ENCODE results near the gene TAMALIN. TPM values are rescaled to one million over a fixed set of nuclear protein-coding genes. Genes with fewer than 3 reads are reported as not detected.

The TAMALIN gene
- total RNA-seq, 6 experiments from 2014 or later, result 0.24 to 1.00 (median 0.69) TPM

DNA sequence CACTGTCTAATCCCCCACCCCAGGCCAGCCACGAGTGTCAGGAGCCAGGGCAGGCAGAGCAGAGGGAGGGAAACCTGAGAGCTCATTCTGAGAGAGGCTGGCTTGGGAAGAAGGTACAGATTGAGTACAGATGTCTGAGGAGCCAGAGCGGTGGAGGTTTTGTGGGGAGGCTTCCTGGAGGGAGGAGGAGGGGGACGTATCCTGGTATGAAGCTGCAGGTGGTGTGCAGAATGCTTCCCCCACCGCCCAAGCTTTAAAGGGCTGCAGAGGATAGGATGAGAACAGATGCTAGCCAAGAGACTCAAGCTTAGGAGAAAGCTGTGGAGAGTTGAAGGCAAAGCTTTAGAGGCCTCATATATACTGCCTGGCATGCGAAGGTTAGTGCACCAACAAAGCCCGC lies 3.2 kb upstream of the TAMALIN start:
- TF ChIP-seq, protein P1, sequence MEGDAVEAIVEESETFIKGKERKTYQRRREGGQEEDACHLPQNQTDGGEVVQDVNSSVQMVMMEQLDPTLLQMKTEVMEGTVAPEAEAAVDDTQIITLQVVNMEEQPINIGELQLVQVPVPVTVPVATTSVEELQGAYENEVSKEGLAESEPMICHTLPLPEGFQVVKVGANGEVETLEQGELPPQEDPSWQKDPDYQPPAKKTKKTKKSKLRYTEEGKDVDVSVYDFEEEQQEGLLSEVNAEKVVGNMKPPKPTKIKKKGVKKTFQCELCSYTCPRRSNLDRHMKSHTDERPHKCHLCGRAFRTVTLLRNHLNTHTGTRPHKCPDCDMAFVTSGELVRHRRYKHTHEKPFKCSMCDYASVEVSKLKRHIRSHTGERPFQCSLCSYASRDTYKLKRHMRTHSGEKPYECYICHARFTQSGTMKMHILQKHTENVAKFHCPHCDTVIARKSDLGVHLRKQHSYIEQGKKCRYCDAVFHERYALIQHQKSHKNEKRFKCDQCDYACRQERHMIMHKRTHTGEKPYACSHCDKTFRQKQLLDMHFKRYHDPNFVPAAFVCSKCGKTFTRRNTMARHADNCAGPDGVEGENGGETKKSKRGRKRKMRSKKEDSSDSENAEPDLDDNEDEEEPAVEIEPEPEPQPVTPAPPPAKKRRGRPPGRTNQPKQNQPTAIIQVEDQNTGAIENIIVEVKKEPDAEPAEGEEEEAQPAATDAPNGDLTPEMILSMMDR (IDR thresholded peaks at IDR 0.05), result no peak
- Mint-ChIP-seq H3K27ac (no peak overlapping the region), H3K27me3 (ENCODE audit: insufficient read depth) (peaks cover 15% of the 10 kb centered on the region), H3K36me3 (ENCODE audit: low read depth) (no peaks in the 10 kb centered on the region), H3K9me3 (no peaks in the 10 kb centered on the region), H3K4me1 (ENCODE audit: low read depth) (0 out of 2 replicates have a peak, but pooled peaks cover 10% of the 10 kb centered on the region), H3K4me3 (no peak overlapping the region)
- no peak for DNase-seq

DNA sequence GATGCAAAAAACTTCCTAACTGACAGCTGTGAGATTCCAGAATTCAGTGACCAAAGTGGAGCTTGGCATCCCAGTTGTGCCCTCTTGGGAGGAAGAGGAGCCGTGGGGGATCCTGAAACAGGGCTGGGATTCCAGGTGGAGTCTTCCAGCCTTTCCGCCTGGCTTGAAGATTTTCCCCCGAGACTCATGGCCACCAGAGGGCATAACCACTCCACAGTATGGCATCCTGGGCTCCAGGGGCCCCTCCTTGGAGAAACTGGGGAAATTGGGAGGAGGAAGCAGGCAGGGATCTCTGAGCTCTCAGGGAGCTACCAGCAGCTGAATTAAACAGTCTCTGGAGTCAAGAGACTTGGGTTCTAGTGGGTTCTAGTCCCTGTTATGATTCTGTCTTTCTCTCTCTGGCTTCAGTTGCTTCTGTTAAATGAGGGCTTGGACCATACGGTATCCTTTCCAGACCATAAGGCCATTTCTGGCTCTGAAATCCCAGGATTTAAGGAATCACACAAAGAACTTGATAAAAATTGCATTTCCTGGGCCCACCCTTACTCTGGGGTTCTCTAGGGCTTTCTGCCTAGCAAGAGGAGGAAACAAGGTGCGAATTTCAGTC lies 2.6 kb upstream of the TAMALIN start:
- Mint-ChIP-seq H3K4me1 (ENCODE audit: low read depth) (0 out of 2 replicates have a peak, but pooled peaks cover 10% of the 10 kb centered on the region), H3K9me3 (no peaks in the 10 kb centered on the region), H3K27me3 (ENCODE audit: insufficient read depth) (peaks cover 15% of the 10 kb centered on the region), H3K4me3 (no peak overlapping the region), H3K36me3 (ENCODE audit: low read depth) (no peaks in the 10 kb centered on the region), H3K27ac (no peak overlapping the region)
- TF ChIP-seq, protein P1 (IDR thresholded peaks at IDR 0.05), result peak; percentile 88
- DNase-seq, result peak; percentile 44

DNA sequence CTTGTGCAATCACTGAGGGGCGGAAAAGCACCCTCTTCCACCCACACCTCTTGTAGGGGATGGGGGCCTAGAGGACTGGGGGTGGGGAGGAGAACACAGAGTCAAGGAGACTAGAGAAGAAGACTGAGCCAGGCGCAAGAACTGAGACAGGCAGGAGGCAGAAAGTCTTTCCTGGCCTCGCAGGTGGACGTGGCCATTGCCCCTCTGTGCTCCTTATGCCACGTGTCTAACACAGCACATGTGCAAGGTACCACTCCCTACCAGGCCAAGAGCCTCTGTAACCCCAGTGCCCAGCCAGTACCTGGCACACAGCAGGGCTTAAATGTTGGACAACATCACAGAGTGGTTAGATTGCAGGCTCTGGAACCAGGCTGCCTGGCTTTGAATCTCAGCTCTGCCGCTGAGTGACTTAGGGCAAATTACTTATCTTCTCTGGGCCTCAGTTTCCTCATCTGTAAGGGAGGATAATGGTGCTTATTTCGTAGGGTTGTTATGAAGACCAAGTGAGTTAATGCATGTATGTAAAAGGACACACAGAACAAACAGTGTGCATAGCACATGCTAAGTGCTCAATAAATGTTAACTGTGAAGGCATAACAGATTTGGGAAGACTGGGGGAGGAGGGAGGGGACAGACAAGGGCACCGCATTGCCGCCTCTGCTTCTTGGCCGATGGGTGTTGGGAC lies 1.4 kb upstream of the TAMALIN start:
- Mint-ChIP-seq H3K27me3 (ENCODE audit: insufficient read depth) (peaks cover 15% of the 10 kb centered on the region), H3K27ac (no peak overlapping the region), H3K36me3 (ENCODE audit: low read depth) (no peaks in the 10 kb centered on the region), H3K4me1 (ENCODE audit: low read depth) (peaks cover 10% of the 10 kb centered on the region; the same call in 1 of the 2 replicates), H3K4me3 (no peak overlapping the region), H3K9me3 (no peaks in the 10 kb centered on the region)
- no peak for DNase-seq
- TF ChIP-seq, protein P1 (IDR thresholded peaks at IDR 0.05), result no peak

DNA sequence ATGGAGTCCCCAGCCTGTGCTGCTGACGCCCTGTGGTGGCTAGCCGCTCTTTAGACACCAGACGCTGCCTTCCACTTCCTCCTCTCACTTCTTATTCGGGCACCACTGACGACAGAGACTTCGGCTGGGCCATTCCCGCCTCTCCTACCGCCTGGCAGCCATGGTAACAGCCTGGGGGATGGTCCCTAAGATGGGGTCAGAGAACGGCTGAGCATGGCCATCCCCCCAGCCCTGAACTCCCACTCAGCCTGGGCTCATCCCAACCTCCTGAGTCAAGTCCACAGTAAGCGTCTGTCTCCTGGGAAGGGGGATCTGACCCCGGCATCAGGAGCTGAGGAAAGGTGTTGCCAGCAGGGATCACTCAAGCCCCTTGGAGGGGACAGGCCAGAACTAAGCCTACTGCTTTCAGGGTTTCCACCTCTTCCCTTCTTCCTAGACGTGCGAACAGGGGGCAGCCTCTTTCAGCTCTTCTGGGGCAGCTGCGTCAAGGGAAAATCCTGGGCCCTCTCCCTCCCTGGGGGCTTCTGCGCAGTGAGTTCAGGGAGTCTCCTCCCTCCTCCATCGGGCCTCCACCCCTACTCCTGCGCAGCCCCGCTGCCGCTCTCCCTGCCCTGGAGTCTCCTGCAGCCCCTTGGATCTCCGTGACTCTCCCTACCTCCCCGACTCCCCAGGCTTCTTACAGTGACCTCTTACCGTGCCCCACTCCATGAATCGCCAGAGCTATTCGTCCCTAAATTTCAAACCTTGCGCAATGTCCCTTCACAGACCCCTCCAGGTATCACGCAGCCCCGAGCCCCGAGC lies 643 bp upstream of the TAMALIN start:
- Mint-ChIP-seq H3K4me3 (peak overlapping the region; percentile 80), H3K9me3 (no peaks in the 10 kb centered on the region), H3K27ac (no peak overlapping the region), H3K27me3 (ENCODE audit: insufficient read depth) (peaks cover 15% of the 10 kb centered on the region), H3K4me1 (ENCODE audit: low read depth) (peaks cover 10% of the 10 kb centered on the region; the same call in 1 of the 2 replicates), H3K36me3 (ENCODE audit: low read depth) (no peaks in the 10 kb centered on the region)
- DNase-seq, result no peak
- TF ChIP-seq, protein P1 (IDR thresholded peaks at IDR 0.05), result no peak

DNA sequence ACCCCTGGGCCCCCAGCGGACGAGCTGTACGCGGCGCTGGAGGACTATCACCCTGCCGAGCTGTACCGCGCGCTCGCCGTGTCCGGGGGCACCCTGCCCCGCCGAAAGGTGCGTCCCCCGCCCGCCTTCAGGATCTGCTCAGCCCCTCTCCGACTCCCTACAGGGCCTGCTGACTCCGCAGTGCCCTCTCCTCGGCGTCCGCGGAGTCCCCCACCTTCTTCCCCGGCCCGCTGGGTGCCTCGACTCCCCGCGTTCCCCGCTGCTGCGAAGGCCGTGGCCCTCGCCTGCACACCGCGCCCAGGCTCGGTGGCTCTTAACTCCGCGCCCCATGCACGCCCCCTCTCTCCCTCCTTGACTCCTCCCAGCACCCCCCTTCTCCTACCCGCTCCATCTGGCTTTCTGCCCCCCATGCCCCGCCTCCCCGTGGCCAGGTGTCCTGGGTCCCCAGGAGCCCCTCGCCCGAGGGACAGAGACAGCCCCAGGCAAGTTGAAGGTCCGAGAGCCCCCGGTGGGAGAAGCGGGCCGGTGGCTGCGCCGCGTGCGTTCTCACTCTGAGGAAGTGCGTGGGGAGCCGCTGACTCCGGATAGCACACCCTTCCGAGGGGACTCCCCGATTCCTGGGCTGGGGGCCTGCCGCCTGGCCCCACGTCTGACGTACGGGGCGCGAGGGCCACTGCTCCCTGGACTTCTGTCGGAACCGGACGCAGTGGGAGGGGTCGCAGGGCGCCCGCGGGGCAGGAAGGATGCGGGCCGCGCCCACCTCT lies 594 bp downstream of the TAMALIN start:
- DNase-seq, result no peak
- Mint-ChIP-seq H3K27ac (no peak overlapping the region), H3K27me3 (ENCODE audit: insufficient read depth) (peaks cover 15% of the 10 kb centered on the region), H3K36me3 (ENCODE audit: low read depth) (no peaks in the 10 kb centered on the region), H3K4me1 (ENCODE audit: low read depth) (peaks cover 10% of the 10 kb centered on the region; the same call in 1 of the 2 replicates), H3K9me3 (no peaks in the 10 kb centered on the region), H3K4me3 (peak overlapping the region; percentile 30; the same call in 1 of the 2 replicates)
- TF ChIP-seq, protein P1 (IDR thresholded peaks at IDR 0.05), result no peak
